ENCODE measurements around the gene GRIP2.

Gene GRIP2

DNA sequence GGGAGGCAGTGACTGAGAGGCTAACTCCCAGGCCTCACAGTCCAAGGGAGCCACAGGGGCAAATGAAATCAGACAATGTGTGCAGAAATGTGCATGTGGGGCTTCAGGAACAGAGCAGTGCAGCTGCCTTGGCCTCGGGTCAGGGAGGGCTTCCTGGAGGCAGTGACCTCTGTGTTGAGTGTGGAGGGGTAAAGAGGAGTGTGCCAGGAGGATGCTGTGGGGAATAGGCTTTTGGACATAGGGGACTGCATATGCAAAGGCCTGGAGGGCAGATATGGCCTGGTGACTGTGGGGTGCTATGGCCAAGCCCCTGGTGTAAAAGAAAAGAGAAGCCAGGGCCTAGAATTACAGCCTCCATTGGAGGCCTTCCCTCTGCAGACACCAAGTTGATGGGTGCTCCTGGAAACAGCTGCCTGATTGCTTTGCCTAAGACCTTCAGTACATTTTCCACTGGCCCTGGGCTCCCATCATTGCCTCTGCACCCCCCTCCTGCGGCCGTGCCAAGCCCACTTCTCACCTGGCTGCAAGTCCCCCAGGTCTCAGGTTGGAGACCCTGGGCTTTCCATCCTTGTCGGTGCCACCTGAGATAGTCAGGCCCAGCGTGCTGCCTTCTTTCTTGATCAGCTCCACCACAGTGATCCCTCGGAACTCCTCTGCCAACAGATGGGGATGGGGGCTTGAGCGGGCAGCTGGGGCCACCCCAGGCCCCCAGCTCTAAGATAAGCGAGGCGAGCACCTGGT is 15.1 kb downstream of the GRIP2 start:
- CTCF ChIA-PET = no interaction called here
- no peak overlapping the region for H3K27ac ChIP-seq
- POLR2A ChIA-PET (ENCODE audit: low non-redundant PET) = no interaction called here
- TF ChIP-seq CTCF (conservative IDR thresholded peaks at IDR 0.05; ENCODE audit: low read depth) = no peak
- DNase-seq (ENCODE audit: low spot score) = no peak

DNA sequence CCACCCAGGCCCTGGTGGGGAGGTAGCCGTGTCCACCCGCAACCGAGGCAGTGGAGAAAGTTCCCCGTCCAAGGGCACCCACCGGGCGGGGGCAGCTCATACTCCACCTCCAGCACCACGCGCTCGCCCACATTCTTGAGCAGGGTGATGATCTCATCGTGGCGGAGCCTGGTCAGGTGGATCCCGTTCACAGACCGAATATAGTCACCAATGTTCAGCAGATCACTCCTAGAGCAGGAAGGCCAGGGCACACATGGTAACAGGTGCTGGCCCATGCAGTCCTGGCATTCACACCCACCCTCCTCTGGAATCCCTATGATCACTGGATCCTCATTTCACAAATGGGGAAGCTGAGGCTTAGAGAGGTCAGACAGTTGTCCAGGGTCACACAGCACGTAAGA is 15.8 kb downstream of the GRIP2 start:
- TF ChIP-seq CTCF (conservative IDR thresholded peaks at IDR 0.05; ENCODE audit: low read depth) = no peak
- ChIA-PET POLR2A (ENCODE audit: low non-redundant PET) (no interaction called here), CTCF (no interaction called here)
- DNase-seq (ENCODE audit: low spot score) = no peak
- H3K27ac ChIP-seq = no peak overlapping the region

DNA sequence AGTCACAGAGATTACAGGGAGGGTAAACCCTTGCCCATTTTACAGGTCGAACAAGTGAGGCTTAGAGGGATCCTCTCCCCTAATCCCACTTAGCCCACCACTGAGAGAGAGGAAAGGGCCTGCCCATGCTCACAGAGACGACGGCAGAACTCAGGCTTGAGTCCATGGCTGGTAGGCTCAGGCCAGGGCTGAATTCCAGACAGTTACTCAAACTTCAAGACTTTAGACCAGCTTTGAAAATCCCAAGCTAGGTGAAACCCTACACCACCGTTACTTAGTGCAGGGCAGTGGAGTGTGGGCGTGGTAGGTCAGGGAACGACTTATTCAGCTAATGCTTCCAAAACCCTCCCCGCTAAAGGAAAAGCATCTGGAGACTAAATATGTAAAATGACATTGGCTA is 16.4 kb downstream of the GRIP2 start:
- H3K27ac ChIP-seq = no peak overlapping the region
- no peak for DNase-seq (ENCODE audit: low spot score)
- TF ChIP-seq CTCF (conservative IDR thresholded peaks at IDR 0.05; ENCODE audit: low read depth) = no peak
- ChIA-PET CTCF (no interaction called here), POLR2A (ENCODE audit: low non-redundant PET) (no interaction called here)

GRCh38 chr3:14522768-14523167 is 17.4 kb downstream of the GRIP2 start:
- DNase-seq (ENCODE audit: low spot score) = no peak
- ChIA-PET POLR2A (ENCODE audit: low non-redundant PET) (no interaction called here), CTCF (no interaction called here)
- H3K27ac ChIP-seq = no peak overlapping the region
- no peak for TF ChIP-seq CTCF (conservative IDR thresholded peaks at IDR 0.05; ENCODE audit: low read depth)

DNA sequence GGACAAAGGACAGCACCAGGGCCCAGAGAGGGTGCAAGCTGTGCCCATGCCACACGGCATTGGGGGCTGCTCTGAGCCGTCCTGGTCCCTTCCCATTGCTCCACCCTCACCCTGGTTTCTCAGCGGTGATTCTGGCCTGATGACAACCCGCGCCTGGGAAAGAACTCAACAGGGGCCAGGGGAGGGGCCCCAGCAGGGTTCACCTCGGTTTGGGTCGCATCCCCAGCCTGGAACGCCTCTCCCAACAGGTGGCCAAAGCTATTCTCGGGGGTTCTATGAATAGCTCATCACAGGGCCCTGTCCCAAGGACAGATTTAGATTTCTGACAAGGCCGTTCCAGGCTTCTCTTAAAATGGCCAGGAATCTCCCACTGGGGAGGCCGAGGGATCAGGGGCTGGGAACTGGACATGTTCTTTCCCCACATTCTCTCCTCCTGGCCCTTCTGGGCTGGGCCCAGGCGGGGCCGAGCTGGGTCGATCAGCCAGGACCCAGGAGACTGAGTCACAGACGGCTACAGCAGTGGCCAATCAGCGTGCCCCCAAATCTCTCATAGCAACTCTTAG is 17.9 kb downstream of the GRIP2 start:
- DNase-seq (ENCODE audit: low spot score) = no peak
- no peak overlapping the region for H3K27ac ChIP-seq
- CTCF ChIA-PET = no interaction called here
- no peak for TF ChIP-seq CTCF (conservative IDR thresholded peaks at IDR 0.05; ENCODE audit: low read depth)
- POLR2A ChIA-PET (ENCODE audit: low non-redundant PET) = no interaction called here

DNA sequence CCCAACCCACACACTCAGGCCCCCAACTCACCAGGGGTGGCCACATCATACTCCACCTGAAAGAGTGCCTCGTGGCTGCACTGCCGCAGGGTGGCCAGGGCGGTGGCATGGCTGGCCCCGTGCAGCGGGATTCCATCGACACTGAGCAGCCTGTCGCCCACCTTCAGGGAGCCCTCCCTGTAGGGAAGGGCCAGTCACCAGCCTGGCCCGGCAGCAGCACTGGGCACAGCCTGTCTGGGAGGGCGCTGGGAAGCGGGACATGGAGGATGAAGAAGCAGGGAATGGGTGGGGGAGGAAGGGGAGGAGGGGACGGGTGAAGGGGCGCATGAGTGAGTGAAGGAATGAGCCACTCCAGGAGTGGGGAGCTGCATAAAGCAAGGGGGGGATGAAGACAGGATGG is 18.5 kb downstream of the GRIP2 start:
- ChIA-PET POLR2A (ENCODE audit: low non-redundant PET) (no interaction called here), CTCF (no interaction called here)
- H3K27ac ChIP-seq = no peak overlapping the region
- TF ChIP-seq CTCF (conservative IDR thresholded peaks at IDR 0.05; ENCODE audit: low read depth) = no peak
- no peak for DNase-seq (ENCODE audit: low spot score)
